ENCODE results near the gene ZNF747.

The ZNF747 gene

DNA sequence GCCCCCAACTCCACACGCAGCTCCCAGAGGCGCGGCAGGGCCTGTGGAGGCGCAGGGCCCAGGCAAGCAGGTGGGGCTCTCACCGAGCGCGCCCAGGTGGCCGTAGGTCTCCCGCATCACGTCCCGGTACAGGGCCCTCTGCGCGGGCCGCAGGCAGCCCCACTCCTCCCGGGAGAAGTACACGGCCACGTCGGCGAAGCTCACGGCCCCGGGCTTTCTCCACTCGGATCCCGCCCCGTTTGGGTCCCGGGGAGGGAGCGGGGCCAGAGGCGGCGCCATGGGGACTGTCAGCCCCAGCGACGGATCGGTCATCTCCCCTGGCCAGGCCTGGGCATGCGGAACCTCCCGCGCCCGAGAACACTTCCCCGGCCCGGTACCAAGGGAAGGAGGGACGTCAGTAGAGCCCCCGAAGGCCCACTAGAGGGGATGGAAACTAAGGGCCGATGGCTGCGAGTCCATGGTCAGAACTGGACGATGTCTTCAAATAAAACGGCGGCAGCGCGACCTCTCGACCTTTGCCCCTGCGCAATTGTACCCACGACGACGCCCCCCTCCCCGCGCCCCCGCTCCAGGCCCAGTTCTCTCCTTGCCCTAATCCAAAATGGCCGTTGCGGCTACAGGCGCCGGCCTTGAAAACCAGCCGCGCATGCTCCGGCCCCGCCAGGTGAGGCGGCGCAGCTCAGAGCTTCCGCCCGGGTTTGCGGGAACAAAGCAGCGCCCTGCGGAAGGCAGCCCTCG is at the start of gene ZNF747:
Gene ZNF747 (minus strand): TSS at position 491 of the 738 bp plus-strand sequence. CDS start 179 bp downstream, at position 312.
- peak; percentile 90 to 93 for DNase-seq

DNA sequence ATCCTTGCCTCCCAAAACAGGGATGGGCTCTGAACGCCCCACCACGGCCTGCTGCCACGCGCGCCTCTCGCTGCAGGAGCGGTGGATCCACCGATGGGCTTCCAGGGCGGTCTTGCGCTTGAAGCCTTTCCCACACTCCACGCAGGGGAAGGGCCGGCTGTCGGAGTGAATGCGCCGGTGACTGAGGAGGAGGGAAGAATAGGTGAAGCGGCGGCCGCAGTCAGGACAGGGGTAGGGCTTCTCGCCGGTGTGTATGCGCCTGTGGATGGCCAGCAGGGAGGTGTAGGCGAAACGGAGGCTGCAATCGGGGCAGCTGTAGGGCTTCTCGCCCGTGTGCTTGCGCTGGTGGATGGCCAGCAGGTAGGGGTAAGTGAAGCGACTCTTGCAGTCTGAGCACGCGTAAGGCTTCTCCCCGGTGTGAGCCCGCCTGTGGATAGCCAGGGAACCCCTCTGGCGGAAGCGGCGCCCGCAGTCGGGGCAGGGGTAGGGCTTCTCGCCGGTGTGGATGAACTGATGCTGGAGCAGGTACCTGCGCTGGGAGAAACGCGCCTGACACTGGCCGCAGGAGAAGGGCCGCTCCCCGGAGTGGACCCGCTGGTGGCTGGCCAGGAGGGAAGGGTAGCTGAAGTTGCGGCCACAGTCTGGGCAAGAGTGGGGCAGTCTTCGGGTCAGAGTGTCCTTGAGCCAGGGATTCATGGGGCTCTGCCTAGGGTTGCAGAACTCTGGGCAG is 48.1 kb upstream of the ZNF747 start:
- DNase-seq: no peak

DNA sequence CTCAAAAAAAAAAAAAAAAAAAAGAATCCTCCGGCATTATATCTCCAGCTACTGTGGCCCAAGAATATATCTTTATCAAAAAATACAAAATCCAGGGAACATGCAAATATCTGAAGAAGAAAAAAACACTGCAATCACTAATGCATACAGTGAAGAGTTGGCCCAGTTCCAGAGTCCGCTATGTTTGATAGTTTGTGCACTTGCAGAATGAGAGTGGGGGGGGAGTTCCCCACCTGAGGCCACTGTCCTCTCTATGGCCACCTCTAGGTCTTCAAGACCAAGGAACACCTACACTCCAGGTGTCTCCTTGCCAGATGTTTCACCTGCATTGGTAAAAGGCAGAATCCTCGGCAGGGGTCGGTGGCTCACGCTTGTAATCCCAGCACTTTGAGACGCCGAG is 46.8 kb upstream of the ZNF747 start:
- no peak for DNase-seq

DNA sequence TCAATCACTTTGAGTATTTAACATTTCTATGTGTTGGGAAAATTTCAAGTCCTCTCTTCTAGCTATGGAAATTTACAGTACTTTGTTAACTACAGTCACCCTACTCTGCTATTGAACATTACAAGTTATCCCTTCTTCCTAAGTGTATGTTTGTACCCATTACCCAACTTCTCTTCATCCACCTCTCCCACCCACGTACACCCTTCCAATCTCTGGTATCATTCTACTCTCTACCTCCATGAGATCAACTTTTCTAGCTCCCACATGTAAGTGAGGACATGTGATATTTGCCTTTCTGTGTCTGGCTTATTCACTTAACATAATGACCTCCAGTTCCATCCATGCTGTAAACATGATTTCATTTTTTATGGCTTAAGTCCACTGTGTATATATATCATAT is 40.0 kb upstream of the ZNF747 start:
- DNase-seq: no peak

- peak; percentile 91 to 93 for DNase-seq
Measured at GRCh38 chr16:30571445-30572322, 37.0 kb upstream of the ZNF747 start, which contains the start of gene ZNF688. TSS of gene ZNF688 (minus strand) at chr16:30571714. CDS start at chr16:30571629, 85 bp downstream.

GRCh38 chr16:30570636-30571444 is 36.2 kb upstream of the ZNF747 start:
- DNase-seq: peak in 1 of 2 experiments; percentile 33

- DNase-seq: no peak
Measured at GRCh38 chr16:30569746-30570635, 35.3 kb upstream of the ZNF747 start.

DNA sequence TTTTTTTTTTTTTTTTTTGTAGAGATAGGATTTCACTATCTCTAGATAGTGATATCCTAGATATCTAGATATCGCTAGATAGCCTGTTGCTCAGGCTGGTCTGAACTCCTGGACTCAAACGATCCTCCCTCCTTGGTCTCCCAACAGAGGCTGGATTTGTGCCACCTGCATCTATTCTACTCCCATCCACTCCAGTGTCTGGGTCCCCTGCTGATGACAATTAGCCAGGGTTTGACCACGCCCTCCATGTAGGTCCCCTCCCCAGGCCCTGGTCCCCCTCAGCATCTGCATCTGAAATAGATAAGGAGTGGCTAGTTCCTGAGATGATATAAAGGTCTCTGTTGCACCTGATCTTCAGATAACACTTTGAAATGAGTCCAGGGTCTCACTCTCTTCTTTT is 34.6 kb upstream of the ZNF747 start:
- no peak for DNase-seq

- peak; percentile 38 to 42 for DNase-seq
Measured at GRCh38 chr16:30567991-30568638, 33.5 kb upstream of the ZNF747 start.

DNA sequence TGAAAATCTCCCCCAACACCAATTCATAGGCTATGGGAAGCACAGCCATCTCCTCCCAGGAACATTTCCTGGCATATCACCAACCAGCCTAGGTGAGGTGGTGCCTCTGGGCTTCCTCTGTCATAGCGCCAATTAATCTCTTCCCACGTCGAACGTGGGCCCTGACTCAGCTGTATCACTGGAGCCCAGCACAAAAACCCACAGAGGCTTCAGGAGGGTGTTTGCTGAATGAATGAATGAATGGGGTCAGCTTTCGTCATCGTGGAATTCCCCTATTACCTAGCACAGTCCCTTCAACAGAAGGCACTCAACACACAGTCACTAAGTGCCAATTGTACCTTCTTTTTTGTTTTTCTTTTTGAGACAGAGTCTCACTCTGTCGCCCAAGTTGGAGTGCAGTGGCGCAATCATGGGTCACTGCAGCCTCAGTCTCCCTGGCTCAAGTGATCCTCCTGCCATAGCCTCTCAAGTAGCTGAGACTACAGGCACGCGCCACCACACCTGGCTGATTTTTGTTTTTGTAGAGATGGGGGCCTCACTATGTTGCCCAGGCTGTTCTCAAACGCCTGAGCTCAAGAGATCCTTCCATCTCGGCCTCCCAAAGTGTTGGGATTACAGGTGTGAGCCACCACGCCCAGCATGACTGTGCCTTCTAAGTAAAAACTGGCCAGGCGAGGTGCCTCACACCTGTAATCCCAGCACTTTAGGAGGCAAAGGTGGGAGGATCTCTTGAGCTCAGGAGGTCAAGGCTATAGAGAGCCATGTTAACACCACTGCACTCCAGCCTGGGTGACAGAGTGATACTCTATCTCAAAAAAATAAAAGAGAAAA is 32.7 kb upstream of the ZNF747 start:
- DNase-seq: peak; percentile 67 to 76

GRCh38 chr16:30566531-30566930 is 31.9 kb upstream of the ZNF747 start:
- DNase-seq: no peak

DNA sequence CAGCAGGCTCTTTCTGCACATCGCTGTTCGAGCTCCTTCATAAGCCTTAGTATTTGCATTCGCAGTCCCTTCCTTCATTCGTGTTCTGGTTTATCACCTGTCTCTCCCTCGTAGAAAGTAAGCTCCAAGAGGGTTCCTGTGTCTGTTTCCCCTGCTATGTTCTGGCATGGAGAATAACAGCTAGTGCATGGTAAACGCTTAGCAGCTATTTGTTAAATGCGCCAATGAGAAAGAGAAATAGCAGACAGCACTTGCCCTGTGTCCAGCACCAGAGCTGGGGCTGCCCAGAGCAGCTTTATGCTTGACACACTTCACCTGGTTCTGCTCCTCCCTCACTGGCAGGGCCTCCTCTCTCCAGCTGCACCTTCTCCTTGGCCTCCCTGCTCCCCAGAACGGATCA is 31.3 kb upstream of the ZNF747 start:
- DNase-seq: no peak

GRCh38 chr16:30565526-30565925 is 30.9 kb upstream of the ZNF747 start:
- DNase-seq: no peak

DNA sequence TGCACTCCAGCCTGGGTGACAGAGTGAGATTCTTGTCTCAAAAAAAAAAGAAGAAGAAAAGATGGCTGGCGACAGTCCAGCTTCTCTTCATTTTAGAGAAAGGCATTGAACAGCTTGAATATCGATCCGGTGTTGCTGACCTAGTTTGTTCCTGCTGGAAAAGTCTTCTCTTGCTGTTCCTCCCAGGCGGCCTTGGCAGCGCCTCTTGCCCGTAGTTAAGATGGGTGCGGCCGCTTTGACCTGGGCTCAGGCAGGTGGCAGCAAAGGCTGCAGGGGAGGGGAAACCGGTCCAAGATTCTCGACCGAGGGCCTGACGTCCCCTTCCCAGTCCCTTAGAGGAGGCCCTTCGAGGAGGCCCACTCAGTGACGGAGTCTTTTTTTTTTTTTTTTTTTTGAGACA is 27.4 kb upstream of the ZNF747 start:
- no peak for DNase-seq

DNA sequence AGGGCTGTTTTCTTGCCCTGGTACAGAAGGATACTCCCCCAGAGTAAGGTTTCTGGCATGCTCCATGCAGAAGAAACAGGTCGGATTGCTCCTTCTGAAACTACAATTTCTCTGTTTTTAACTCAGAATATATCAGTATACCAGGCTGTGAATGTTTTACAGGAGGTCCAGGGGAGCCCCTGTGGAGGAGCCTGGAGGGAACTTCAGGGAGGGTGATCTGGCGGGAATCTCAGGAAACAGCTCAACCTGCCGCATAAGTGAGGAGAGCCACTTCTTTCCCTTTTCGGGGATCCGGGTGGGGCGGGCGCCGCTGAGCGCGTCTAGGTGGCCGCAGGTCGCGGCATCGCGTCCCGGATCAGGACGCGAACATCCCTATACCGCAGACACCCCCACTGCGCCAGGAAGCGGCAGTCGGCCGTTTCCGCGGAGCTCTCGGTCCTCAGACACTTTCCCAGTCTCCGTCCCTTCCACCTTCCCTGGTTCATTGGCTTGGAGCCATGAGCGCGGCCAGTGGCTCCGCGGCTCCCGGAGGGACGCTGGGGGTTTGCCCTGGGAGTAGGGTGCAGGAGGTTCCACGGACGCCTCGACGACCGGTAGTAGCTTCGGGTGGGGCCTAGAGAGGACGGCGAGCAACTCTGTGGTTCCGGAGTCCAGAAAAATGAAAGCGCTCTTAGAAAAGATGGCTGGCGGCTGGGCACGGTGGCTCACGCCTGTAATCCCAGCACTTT is 26.6 kb upstream of the ZNF747 start:
- DNase-seq: peak in 1 of 2 experiments; percentile 38

DNA sequence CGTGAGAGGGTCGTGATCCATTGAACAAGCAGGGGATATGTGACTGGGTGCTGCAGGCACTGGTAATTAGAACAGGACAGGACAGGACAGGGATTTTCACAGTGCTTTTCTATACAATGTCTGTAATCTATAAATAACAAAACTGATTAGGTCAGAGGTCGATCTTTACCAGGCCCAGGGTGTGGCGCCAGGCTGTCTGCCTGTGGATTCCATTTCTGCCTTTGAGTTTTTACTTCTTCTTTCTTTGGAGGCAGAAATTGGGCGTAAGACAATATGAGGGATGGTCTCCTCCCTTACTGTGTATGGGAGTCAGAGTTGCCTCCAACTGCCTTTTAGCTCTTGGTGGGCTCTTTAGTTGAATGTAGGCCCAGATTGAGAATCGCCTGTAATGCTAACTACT is 25.0 kb upstream of the ZNF747 start:
- no peak for DNase-seq

DNA sequence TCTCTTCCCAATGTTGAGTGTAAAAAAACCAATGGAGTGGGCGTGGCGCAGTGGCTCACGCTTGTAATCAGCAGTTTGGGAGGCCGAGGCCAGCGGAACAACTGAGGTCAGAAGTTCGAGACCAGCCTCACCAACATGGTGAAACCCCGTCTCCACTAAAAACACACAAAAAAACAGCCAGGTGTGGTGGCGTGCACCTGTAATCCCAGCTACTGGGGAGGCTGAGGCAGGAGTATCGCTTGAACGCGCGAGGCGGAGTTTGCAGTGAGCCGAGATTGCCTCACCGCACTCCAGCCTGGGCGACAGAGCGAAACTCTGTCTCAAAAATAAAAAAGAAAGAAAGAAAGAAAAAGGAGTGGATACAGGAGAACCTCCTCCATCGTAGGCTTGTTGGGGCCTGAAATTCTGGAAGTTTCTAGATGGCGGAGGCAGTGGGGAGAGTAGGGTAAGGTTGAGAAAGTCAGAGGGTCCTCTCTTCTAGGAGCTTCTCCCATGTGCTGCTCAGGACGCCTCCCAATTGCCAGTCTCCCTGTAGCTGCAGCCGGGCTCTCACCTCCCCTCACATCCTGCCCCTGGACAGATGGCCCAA is 24.2 kb upstream of the ZNF747 start:
- no peak for DNase-seq

GRCh38 chr16:30557957-30558788 is 23.5 kb upstream of the ZNF747 start, which contains the start of gene ZNF764:
TSS of gene ZNF764 (minus strand) at chr16:30558374. CDS start at chr16:30558182, 192 bp downstream.
- DNase-seq: peak; percentile 97 to 98

All from activated CD4-positive, alpha-beta T cell treated with anti-CD3 and anti-CD28 coated beads, Interleukin-2, amount 50 U/mL, for 48 hours (primary cell).